A549 (cell line): ENCODE measurements around the gene ARHGAP10.

Experiments used
- CTCF ChIP-seq: fragments of >200 bp; sonication (Bioruptor Twin); formaldehyde crosslinking; IDR thresholded peaks from 3 replicates; pipeline ENCODE4 v1.5.1; 2016
- RAD21 ChIP-seq, 2 experiments: fragments of >200 bp in 1 of 2; sonication (Bioruptor Twin) in 1 of 2; formaldehyde crosslinking in 1 of 2; IDR thresholded peaks in 1 of 2; conservative IDR thresholded peaks in 1 of 2; 2 replicates in 1 of 2; 3 replicates in 1 of 2; pipeline ENCODE4 v1.6.1; 2012 to 2018; ENCODE audit warnings: inconsistent platforms in 1 of 2

GRCh38 chr4:148118179-148118578 lies 386.3 kb downstream of the ARHGAP10 start:
- TF ChIP-seq CTCF = no peak
- no peak for TF ChIP-seq RAD21 (conservative IDR thresholded peaks at IDR 0.05 in 1 of 2, IDR thresholded peaks at IDR 0.05 in 1 of 2)
